Measurements from ENCODE around the gene ACY1. TPM values are rescaled to one million over a fixed set of nuclear protein-coding genes. Genes with fewer than 3 reads are reported as not detected.

Gene ACY1
- total and polyA plus RNA-seq, 4 donors, result 69.5 to 274 (median 238) TPM

GRCh38 chr3:52037291-52037690, 54.0 kb downstream of the ACY1 start:
- WGBS, result 94% methylated on average over 4 of the region's 4 CpGs
- DNase-seq (ENCODE audit: low spot score), result no peak
- TF ChIP-seq SP1 (IDR thresholded peaks at IDR 0.05) (no peak), FOXA2 (IDR thresholded peaks at IDR 0.05) (no peak), CTCF (IDR thresholded peaks at IDR 0.05; ENCODE audit: low read depth, low read length, missing input control) (no peak), ZBTB33 (IDR thresholded peaks at IDR 0.05) (no peak), GABPA (IDR thresholded peaks at IDR 0.05 in 1 of 2, conservative IDR thresholded peaks at IDR 0.05 in 1 of 2) (no peak), MAX (IDR thresholded peaks at IDR 0.05) (no peak), NR2F2 (IDR thresholded peaks at IDR 0.05) (no peak)
- Histone ChIP-seq H3K4me3 (ENCODE audit: low read depth in 1 of 3, low read length in 3 of 3) (no peak overlapping the region), H3K36me3 (ENCODE audit: control insufficient read depth in 4 of 4, insufficient read depth in 3 of 4, low read depth in 1 of 4, low read length in 3 of 4) (no peaks in the 10 kb centered on the region), H3K4me1 (ENCODE audit: control insufficient read depth in 4 of 4, insufficient read depth in 4 of 4, low read length in 3 of 4) (peaks cover 0 to 11% (median 4%) of the 10 kb centered on the region in 4 donors), H3K9me3 (ENCODE audit: control insufficient read depth in 4 of 4, low read length in 3 of 4) (no peaks in the 10 kb centered on the region), H3K27ac (ENCODE audit: low read depth in 1 of 2, low read length in 2 of 2) (no peak overlapping the region), H3K9ac (ENCODE audit: low read depth in 1 of 2, low read length in 2 of 2) (no peak overlapping the region), H3K27me3 (ENCODE audit: control insufficient read depth in 4 of 4, insufficient read depth in 4 of 4, low read length in 3 of 4) (no peaks in the 10 kb centered on the region)

- Histone ChIP-seq H3K9ac (ENCODE audit: low read depth in 1 of 2, low read length in 2 of 2) (no peak overlapping the region), H3K4me1 (ENCODE audit: control insufficient read depth in 4 of 4, insufficient read depth in 4 of 4, low read length in 3 of 4) (peaks cover 0 to 11% (median 4%) of the 10 kb centered on the region in 4 donors), H3K36me3 (ENCODE audit: control insufficient read depth in 4 of 4, insufficient read depth in 3 of 4, low read depth in 1 of 4, low read length in 3 of 4) (no peaks in the 10 kb centered on the region), H3K9me3 (ENCODE audit: control insufficient read depth in 4 of 4, low read length in 3 of 4) (no peaks in the 10 kb centered on the region), H3K4me3 (ENCODE audit: low read depth in 1 of 3, low read length in 3 of 3) (no peak overlapping the region), H3K27ac (ENCODE audit: low read depth in 1 of 2, low read length in 2 of 2) (no peak overlapping the region), H3K27me3 (ENCODE audit: control insufficient read depth in 4 of 4, insufficient read depth in 4 of 4, low read length in 3 of 4) (no peaks in the 10 kb centered on the region)
- 97% methylated on average over 6 of the region's 6 CpGs for WGBS
- TF ChIP-seq REST (IDR thresholded peaks at IDR 0.05) (no peak), FOXA1 (IDR thresholded peaks at IDR 0.05) (no peak), EGR1 (IDR thresholded peaks at IDR 0.05; ENCODE audit: low read depth in 2 of 2) (no peak), CTCF (IDR thresholded peaks at IDR 0.05; ENCODE audit: low read depth, low read length, missing input control) (no peak), YY1 (IDR thresholded peaks at IDR 0.05) (no peak), ATF3 (IDR thresholded peaks at IDR 0.05) (no peak), HNF4G (IDR thresholded peaks at IDR 0.05) (no peak), GABPA (IDR thresholded peaks at IDR 0.05 in 1 of 2, conservative IDR thresholded peaks at IDR 0.05 in 1 of 2) (no peak), TAF1 (conservative IDR thresholded peaks at IDR 0.05) (no peak), RAD21 (IDR thresholded peaks at IDR 0.05) (no peak), RXRA (IDR thresholded peaks at IDR 0.05) (no peak), MAX (IDR thresholded peaks at IDR 0.05) (no peak)
- no peak for DNase-seq (ENCODE audit: low spot score)
These were observed 54.9 kb downstream of the ACY1 start for GRCh38 chr3:52038227-52038626.
